Measurements from ENCODE around the gene GRM4.

- no peak for TF ChIP-seq CTCF (conservative IDR thresholded peaks at IDR 0.05; ENCODE audit: low read depth, low read length)
- no peak for TF ChIP-seq EZH2 (IDR thresholded peaks at IDR 0.05; ENCODE audit: borderline replicate concordance, low read depth, low read length, poor library complexity, severe bottlenecking)
Measured at GRCh38 chr6:34021554-34022190, 124.2 kb downstream of the GRM4 start.
